GM13977 (cell line): ENCODE data around the gene POLR2H.
A peak's percentile ranks its signal among the peaks of the same experiment; 100 is the strongest.

Experiments
- DNase-seq: peaks from one replicate; pipeline ENCODE4 v3.0.0; 2012; ENCODE audit warnings: low spot score
- in situ Hi-C: fragments of 300-500 bp; cut with MboI; formaldehyde crosslinking; loops from one replicate; pipeline ENCODE4 v1.12.0; 2022; ENCODE audit warnings: low sequenced_read_pairs, low pct_unique_long_range_greater_than_20kb, mixed read lengths, inconsistent platforms; ENCODE audit not compliant: unreplicated experiment
- TF ChIP-seq, protein P1 (sequence below): IDR thresholded peaks from 2 replicates; pipeline ENCODE4 v1.5.1; 2012; ENCODE audit warnings: mild to moderate bottlenecking, control low read depth; ENCODE audit not compliant: insufficient read depth; ENCODE audit errors: extremely low read depth, missing control alignments

The POLR2H gene

DNA sequence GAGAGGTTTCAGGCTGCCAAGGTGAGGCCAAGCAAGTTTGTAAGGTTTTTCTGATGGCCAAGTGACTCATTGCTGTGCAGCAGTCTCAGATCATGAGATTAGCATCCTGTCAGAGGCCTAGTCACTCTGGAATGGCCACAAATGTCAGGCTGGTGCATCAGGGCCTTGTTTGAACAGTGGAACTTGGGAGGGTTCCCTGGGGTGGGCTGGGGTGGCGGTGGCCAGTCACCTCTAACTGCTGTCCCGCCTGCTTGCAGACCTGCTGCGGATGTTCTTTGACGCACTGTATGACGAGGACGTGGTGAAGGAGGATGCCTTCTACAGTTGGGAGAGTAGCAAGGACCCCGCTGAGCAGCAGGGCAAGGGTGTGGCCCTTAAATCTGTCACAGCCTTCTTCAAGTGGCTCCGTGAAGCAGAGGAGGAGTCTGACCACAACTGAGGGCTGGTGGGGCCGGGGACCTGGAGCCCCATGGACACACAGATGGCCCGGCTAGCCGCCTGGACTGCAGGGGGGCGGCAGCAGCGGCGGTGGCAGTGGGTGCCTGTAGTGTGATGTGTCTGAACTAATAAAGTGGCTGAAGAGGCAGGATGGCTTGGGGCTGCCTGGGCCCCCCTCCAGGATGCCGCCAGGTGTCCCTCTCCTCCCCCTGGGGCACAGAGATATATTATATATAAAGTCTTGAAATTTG is 26.9 kb upstream of the POLR2H start:
- in situ Hi-C loops = no loop called here
- DNase-seq = no peak
- TF ChIP-seq, protein P1, sequence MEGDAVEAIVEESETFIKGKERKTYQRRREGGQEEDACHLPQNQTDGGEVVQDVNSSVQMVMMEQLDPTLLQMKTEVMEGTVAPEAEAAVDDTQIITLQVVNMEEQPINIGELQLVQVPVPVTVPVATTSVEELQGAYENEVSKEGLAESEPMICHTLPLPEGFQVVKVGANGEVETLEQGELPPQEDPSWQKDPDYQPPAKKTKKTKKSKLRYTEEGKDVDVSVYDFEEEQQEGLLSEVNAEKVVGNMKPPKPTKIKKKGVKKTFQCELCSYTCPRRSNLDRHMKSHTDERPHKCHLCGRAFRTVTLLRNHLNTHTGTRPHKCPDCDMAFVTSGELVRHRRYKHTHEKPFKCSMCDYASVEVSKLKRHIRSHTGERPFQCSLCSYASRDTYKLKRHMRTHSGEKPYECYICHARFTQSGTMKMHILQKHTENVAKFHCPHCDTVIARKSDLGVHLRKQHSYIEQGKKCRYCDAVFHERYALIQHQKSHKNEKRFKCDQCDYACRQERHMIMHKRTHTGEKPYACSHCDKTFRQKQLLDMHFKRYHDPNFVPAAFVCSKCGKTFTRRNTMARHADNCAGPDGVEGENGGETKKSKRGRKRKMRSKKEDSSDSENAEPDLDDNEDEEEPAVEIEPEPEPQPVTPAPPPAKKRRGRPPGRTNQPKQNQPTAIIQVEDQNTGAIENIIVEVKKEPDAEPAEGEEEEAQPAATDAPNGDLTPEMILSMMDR = no peak

DNA sequence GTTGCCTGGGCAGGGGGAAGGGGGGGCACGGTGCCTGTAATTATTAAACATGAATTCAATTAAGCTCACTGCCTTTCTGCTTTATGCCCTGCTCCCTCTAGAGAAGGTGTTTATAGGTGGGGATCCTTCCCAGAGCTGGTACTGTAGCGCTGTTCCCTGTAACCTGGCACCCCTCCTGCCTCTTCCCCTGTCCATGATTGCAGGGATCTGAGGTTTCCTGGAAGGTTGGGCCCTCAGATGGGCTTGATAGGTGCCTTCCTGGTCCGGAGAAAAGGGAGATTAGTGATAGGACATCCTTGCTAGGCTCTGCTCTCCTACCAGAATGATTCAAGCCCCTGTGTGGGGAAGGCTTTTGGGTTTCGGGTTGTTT is 26.2 kb upstream of the POLR2H start:
- TF ChIP-seq, protein P1 = no peak
- in situ Hi-C loops = no loop called here
- DNase-seq = no peak

DNA sequence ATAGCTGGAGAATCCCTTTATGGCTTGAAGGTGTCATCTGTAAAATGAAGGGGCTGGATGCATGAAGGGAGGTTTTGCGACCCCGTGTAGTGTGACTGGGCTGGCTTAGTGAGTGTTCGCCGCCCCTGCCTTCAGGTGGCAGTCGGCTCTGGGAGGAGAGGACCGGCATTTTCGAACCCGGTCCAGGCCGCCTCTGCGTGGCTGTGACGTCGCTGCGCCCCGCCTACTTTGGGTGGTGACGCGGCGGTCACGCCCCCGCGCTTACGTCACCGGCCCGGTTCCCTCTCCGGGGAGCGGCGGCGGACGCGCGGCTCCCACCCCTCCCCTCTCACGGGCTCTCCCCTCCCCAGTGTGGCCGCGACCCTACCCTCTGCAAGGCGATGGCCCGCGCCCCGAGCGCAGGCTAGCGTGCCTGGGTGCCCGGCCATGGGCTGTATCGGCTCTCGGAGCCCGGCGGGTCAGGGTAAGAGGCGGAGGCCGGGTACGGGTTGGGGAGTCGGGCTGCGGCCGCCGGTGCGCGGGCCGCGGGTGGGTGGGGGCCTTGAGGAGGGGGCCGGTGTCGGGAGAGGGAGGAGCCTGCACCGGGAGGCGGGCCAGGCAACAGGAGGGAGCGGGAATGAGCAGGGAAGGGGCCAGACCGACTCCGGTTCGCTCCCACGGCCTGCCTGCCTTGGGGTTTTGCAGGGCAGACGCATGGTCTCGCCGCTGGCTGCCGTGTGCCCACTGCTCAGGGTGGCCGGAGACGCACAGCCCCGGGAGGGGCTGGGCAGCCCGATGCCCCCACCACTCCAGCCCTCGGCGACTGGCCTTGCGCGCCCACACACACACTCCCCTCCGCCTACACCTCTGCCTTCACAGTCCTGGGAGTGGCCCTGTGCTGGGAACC is 25.6 kb upstream of the POLR2H start:
- TF ChIP-seq, protein P1 = no peak
- DNase-seq = peak; percentile 95
- in situ Hi-C loops = no loop called here

DNA sequence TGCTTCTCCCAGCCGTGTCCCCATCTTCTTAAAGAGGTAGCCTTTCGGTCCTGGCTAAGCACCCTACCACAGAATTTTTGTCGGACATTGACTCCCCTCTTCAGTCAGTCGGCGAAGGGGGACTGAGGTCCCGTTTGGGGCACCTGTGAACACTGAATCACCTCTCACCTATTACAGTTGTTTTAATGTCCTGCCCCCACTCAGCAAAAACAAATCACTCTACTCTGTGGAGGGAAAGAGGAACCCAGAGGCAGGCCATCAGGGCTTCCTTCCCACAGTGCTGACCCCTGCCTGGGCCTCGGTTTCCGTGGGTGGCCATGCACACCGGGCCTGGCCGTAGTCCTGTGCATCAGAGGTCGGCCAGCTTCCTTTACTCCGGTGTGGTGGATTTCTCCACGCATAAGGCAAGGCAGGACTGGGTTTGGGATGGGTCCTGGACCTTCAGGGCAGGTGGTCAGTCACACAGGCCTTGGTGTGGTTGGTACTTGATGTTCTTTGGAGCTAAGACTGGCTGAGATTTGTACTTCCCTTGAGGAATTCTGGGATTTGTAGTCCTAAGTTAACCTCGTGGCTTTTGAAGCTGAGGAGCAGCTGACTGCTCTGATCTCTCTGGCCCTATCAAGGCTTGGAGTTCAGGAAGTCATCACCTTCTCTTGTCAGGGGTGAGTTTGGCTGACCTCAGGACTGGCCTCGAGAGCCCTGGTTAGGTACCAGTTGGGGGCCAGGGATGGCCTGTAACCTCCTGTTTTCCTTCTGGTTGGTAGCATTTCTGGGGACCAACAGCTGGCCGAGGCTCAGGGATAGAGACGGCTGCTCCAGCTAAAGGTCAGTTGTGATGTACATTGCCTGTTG is 24.7 kb upstream of the POLR2H start:
- peak; percentile 71 for DNase-seq
- in situ Hi-C loops = no loop called here
- TF ChIP-seq, protein P1 = no peak

DNA sequence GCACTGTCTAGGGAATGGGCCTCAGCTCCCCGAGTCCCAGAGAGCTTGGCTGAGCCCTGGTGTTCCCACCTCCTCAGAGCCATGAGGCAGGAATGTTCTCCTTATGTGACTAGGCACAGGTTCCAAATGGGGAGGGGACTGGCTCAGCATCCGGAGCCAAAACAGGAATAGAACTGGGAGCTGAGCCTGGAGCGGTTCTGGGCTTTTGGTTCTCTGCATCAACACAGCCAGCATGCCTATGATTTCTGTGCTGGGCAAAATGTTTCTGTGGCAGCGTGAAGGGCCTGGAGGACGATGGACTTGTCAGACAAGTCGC is 24.2 kb upstream of the POLR2H start, which contains the start of gene FAM131A:
Gene FAM131A, plus strand, starts transcription at position 202 of the 316 bp plus-strand sequence. Its CDS starts 31 bp downstream, at position 233.
- in situ Hi-C loops = no loop called here
- TF ChIP-seq, protein P1 = no peak
- DNase-seq = no peak

DNA sequence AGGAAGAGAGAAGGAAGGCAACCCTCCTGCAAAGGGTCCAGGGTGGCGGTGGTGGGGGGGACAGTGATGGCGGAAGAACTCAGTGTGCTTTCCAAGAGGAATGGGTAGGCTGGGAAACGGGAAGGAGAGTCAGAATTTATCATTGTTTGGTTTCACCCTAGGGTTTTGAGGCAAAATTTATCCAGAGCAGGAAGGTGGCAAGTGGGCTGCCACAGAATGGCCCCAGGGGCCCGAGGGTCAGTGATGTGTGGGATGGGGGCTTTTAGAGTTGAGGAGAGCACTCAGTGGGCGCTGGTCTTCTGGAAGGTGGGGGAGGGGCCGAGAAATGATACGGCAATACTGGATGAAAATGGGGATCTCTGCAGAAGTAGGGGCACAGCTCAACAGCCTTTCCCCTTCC is 23.5 kb upstream of the POLR2H start:
- DNase-seq = no peak
- TF ChIP-seq, protein P1 = no peak
- in situ Hi-C loops = no loop called here
